Stimulated activated effector memory CD8-positive, alpha-beta T cell treated with anti-CD3 and anti-CD28 coated beads, Interleukin-12 subunit alpha, Interleukin-12 subunit beta, amount 100 ng/mL, for 72 hours (primary cell): ENCODE results near the gene ARSI.

Experiments used
- ATAC-seq: fragments of 150-1000 bp; cut with Tn5 transposase; 2 replicates; pipeline ENCODE4 v1.10.0; 2021
- DNase-seq, 2 donors: peaks; one replicate each; pipeline ENCODE4 v3.0.0; 2021 to 2022; ENCODE audit warnings: low spot score in 2 of 2
- H3K27ac Mint-ChIP-seq: one replicate; pipeline ENCODE4 v1.8.0; 2022; ENCODE audit warnings: mild to moderate bottlenecking, mixed read lengths
- H3K36me3 Mint-ChIP-seq: one replicate; pipeline ENCODE4 v1.8.0; 2022; ENCODE audit warnings: mild to moderate bottlenecking, mixed read lengths
- H3K4me1 Mint-ChIP-seq: one replicate; pipeline ENCODE4 v1.8.0; 2022; ENCODE audit warnings: mixed read lengths
- H3K4me3 Mint-ChIP-seq: one replicate; pipeline ENCODE4 v1.8.0; 2022; ENCODE audit warnings: mild to moderate bottlenecking, mixed read lengths
- H3K9me3 Mint-ChIP-seq: one replicate; pipeline ENCODE4 v1.8.0; 2022; ENCODE audit warnings: mixed read lengths

ARSI gene

GRCh38 chr5:150302301-150303069, at the start of gene ARSI:
Gene ARSI, minus strand, starts transcription at chr5:150302905. Its CDS starts 532 bp downstream, at chr5:150302373.
- no peaks in the 10 kb centered on the region for H3K9me3 Mint-ChIP-seq
- ATAC-seq (no peak), DNase-seq (no peak)
- no peak within 1 kb of the TSS for H3K4me3 Mint-ChIP-seq
- no peaks in the 10 kb centered on the region for H3K36me3 Mint-ChIP-seq
- H3K4me1 Mint-ChIP-seq = no peaks in the 10 kb centered on the region
- no peak within 1 kb of the TSS for H3K27ac Mint-ChIP-seq

GRCh38 chr5:150350524-150351344, 48.0 kb upstream of the ARSI start:
- Mint-ChIP-seq H3K4me3 (no peak overlapping the region), H3K9me3 (no peaks in the 10 kb centered on the region), H3K4me1 (peaks cover 9% of the 10 kb centered on the region), H3K27ac (peak overlapping the region; percentile 77), H3K36me3 (no peaks in the 10 kb centered on the region)
- DNase-seq (peak; percentile 19 to 73), ATAC-seq (peak; percentile 88)

DNA sequence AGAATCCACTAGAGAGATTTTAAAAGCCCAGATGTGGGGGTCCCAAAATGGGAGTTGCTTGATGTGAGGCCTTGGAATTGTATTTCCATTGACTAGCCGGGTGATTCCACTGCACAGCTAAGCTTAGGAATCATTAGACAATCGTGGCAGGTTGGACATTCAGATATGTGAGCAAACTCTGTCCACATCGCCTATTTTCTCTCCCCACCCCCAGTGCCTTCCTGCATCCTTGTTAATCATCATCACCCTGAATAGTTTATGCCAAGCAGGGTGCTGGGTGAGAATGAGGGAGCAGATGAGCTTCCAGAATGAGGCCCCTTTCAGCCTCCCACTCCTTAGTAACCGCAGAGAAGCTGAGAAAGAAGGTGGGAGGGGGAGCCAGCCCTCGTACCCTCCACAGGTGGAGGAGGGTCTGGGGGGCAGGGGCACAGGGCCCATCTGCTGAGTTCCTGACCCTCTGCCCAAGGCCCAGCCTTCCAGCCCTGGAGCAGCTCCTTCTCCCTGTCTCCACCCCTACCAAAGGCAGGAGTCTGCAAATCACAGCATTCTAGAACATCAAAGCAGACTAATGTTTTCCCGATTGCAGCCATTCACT, 47.1 kb upstream of the ARSI start:
- Mint-ChIP-seq H3K36me3 (no peaks in the 10 kb centered on the region), H3K4me1 (peaks cover 9% of the 10 kb centered on the region), H3K9me3 (no peaks in the 10 kb centered on the region), H3K4me3 (no peak overlapping the region), H3K27ac (peak overlapping the region; percentile 77)
- ATAC-seq (no peak), DNase-seq (no peak)

DNA sequence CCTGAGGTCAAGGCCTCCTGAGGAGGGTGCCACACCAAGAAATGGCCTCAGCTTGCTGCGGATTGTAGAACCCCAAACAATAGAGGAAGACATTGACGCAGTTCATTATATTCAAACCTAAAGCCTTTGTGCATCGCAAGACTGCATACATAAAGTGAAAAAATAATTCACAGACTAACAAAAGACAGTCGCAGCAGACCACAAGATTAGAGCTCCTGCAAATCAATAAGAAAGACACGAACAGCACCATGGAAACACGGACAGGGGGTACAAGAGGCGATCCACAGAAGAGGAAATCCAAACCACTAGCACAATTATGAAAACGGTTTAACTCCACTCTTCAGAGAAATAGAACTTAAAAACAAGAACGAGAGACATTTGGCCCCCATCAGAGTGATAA, 44.7 kb upstream of the ARSI start:
- H3K4me3 Mint-ChIP-seq = no peak overlapping the region
- DNase-seq = no peak
- H3K36me3 Mint-ChIP-seq = no peaks in the 10 kb centered on the region
- no peaks in the 10 kb centered on the region for H3K9me3 Mint-ChIP-seq
- H3K27ac Mint-ChIP-seq = no peak overlapping the region
- no peak for ATAC-seq
- H3K4me1 Mint-ChIP-seq = peaks cover 12% of the 10 kb centered on the region

- no peak for ATAC-seq
- H3K36me3 Mint-ChIP-seq = no peaks in the 10 kb centered on the region
Observed at GRCh38 chr5:150347003-150347402, 44.3 kb upstream of the ARSI start.

GRCh38 chr5:150346592-150346991, 43.9 kb upstream of the ARSI start:
- DNase-seq = no peak
- no peak overlapping the region for H3K27ac Mint-ChIP-seq
- no peak overlapping the region for H3K4me3 Mint-ChIP-seq
- H3K36me3 Mint-ChIP-seq = no peaks in the 10 kb centered on the region
- ATAC-seq = no peak
- H3K4me1 Mint-ChIP-seq = peaks cover 17% of the 10 kb centered on the region
- H3K9me3 Mint-ChIP-seq = no peaks in the 10 kb centered on the region

More at GRCh38 chr5:150347003-150347402, 44.3 kb upstream of the ARSI start:
- peaks cover 17% of the 10 kb centered on the region for H3K4me1 Mint-ChIP-seq
- no peak overlapping the region for H3K27ac Mint-ChIP-seq
- H3K4me3 Mint-ChIP-seq = no peak overlapping the region
- no peak for DNase-seq
- no peaks in the 10 kb centered on the region for H3K9me3 Mint-ChIP-seq

DNA sequence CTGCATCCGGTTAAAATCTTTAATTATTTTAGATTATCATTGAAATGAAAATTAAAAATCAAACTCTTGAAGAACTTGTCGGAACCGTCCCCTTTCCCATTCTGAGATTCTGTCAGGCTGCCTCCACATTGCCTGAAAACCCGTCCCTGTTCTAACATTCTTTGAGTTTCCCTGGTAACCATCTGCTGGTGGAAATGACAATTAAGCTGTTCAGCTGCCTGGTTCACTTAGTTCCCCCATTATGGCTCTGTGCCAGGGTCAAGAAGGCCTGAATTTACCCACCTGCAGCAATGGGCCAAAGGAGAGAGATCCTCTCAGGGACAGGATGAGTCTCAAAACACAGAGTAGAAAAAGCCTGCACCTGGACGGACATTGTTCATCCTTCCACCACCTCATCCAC, 43.0 kb upstream of the ARSI start:
- H3K9me3 Mint-ChIP-seq = no peaks in the 10 kb centered on the region
- H3K4me1 Mint-ChIP-seq = peaks cover 17% of the 10 kb centered on the region
- no peaks in the 10 kb centered on the region for H3K36me3 Mint-ChIP-seq
- no peak for DNase-seq
- H3K4me3 Mint-ChIP-seq = no peak overlapping the region
- no peak for ATAC-seq
- H3K27ac Mint-ChIP-seq = no peak overlapping the region

DNA sequence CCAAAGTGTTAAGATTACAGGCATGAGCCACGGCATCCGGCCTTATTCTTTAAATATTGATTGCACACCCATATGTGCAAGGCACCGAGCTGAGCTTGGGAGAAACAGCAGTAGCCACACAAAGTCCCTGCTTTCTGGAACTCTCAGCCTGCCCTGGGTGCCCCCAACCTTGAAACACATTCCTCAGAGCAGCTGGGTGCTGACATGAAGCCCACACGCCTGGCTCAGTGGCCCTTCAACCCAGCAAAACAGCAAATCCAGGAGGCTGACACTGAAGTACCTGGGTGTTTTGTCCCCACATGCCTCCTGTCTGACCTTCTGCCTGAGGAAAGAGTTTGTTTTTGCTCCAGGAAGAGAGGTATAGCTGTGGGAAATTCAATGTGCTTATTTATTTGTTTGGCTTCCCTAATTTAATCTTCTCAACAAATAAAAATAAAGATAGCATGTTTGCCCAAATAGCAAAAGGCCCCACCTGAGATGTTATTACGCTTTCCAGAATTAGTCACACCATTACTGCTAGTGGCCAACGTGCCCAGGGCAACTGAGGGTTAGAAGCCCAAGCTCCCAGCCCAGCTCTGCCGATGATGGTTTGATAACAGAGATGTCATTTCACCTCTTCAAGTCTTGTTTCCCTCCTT, 41.4 kb upstream of the ARSI start:
- Mint-ChIP-seq H3K9me3 (no peaks in the 10 kb centered on the region), H3K36me3 (no peaks in the 10 kb centered on the region), H3K4me1 (peaks cover 14% of the 10 kb centered on the region), H3K27ac (no peak overlapping the region), H3K4me3 (no peak overlapping the region)
- DNase-seq (no peak), ATAC-seq (no peak)

DNA sequence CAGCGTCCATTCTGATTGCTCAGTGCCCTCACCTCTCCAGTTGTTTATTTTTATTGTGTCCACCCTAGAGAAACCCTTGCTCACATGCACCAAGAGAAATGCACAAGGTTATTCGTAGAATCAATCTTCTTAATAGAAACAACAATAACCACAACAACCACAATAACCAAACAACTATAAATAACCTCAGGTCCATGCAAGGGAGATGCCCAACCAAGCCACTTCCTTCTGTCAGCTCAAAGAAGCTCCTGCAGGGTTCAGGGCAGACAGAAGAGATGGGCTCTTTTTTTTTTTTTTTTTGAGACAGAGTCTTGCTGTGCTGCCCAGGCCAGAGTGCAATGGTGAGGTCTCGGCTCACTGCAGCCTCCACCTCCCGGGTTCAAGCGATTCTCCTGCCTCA, 39.9 kb upstream of the ARSI start:
- ATAC-seq = no peak
- Mint-ChIP-seq H3K27ac (no peak overlapping the region), H3K4me1 (peaks cover 14% of the 10 kb centered on the region), H3K36me3 (no peaks in the 10 kb centered on the region), H3K4me3 (no peak overlapping the region), H3K9me3 (no peaks in the 10 kb centered on the region)
- DNase-seq = no peak

DNA sequence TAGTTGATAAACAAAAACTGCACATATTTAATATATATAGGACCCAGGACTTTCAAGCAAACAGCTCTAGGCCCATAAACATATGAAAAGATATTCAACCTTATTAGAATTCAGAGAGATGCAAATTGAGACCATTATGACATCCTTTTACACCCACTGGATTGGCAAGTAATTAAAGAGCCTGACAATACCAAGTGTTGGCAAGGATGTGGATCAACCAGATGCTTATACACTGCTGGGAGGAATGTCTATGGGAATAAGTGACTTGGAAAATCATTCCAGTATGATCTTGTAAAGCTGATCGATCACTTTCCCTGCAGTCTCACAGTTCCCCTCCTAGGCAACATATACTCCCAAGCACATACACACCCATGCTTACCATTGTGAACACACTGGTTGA, 39.3 kb upstream of the ARSI start:
- Mint-ChIP-seq H3K4me1 (peaks cover 14% of the 10 kb centered on the region), H3K9me3 (no peaks in the 10 kb centered on the region), H3K27ac (no peak overlapping the region)

DNA sequence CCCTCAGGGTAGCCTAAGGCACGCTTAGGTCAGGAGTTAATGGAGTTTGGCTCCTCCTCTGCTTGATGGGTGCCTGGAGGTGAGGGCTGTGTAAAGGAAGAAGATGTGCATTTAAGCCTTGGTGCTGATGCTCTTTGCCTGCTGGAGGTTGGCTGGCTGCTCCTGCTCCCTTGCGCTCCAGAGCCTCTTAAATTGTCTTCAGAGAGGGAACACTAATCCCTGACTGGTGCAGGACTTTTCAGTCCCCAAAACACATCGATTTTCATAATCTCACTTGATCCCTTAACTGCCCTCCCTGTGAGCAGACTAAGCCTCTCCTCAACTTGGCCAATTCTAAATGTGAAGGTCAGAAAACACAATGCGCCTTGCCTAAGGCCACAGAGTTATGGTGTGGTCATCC, 38.6 kb upstream of the ARSI start:
- Mint-ChIP-seq H3K27ac (no peak overlapping the region), H3K4me3 (no peak overlapping the region), H3K9me3 (no peaks in the 10 kb centered on the region), H3K36me3 (no peaks in the 10 kb centered on the region), H3K4me1 (peaks cover 14% of the 10 kb centered on the region)
- ATAC-seq = no peak
- DNase-seq = no peak

More for the DNA sequence above, 39.3 kb upstream of the ARSI start:
- DNase-seq = no peak
- no peak overlapping the region for H3K4me3 Mint-ChIP-seq
- ATAC-seq = no peak
- H3K36me3 Mint-ChIP-seq = no peaks in the 10 kb centered on the region

- Mint-ChIP-seq H3K27ac (no peak overlapping the region), H3K9me3 (no peaks in the 10 kb centered on the region), H3K36me3 (no peaks in the 10 kb centered on the region), H3K4me1 (peaks cover 14% of the 10 kb centered on the region), H3K4me3 (no peak overlapping the region)
- DNase-seq (no peak), ATAC-seq (peak; percentile 67)
Observed at GRCh38 chr5:150340614-150341255, 38.0 kb upstream of the ARSI start.

DNA sequence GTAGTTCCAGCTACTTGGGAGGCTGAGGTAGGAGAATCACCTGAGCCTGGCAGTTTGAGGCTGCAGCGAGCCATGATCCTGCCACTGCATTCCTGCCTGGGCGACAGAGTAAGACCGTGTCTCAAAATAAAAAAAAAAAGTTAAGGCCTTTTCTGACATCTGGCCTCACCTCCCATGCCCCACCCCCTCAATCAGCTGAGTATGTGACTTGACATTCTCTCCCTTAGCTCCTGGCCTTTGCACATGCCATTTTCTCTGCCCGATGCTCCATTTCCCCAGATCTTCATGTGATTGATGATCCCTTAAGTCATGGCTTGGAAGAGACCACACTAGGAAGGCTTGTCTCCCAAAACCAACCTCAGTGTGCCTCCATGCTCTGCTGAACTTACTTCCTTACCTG, 37.1 kb upstream of the ARSI start:
- no peak for DNase-seq
- H3K4me3 Mint-ChIP-seq = no peak overlapping the region
- no peak for ATAC-seq

DNA sequence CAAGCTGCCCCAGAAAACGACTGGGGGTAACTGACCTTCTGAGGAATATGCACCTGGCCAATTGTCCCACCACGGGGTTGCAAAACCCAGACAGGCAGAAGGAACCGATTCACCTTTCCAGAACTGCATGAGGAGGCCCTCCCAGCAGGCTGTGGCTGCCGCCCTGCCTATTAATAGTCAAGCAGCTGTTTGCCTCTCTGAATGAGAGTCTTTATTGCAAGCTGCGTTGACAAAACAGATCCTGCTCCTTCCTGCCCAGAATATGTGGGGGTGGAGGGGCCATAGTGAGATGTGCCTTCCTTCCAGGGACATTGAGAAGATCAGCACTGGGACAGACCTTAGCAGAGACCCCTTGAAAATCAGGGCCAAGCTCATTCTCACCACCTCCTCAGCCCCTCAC, 36.5 kb upstream of the ARSI start:
- Mint-ChIP-seq H3K9me3 (no peaks in the 10 kb centered on the region), H3K4me1 (peaks cover 14% of the 10 kb centered on the region), H3K27ac (peak overlapping the region; percentile 23), H3K4me3 (no peak overlapping the region), H3K36me3 (no peaks in the 10 kb centered on the region)
- ATAC-seq (no peak), DNase-seq (no peak)

More for the DNA sequence above, 37.1 kb upstream of the ARSI start:
- H3K4me1 Mint-ChIP-seq = peaks cover 14% of the 10 kb centered on the region
- H3K27ac Mint-ChIP-seq = no peak overlapping the region
- H3K9me3 Mint-ChIP-seq = no peaks in the 10 kb centered on the region
- H3K36me3 Mint-ChIP-seq = no peaks in the 10 kb centered on the region

- Mint-ChIP-seq H3K9me3 (no peaks in the 10 kb centered on the region), H3K36me3 (no peaks in the 10 kb centered on the region), H3K4me3 (no peak overlapping the region), H3K4me1 (peaks cover 14% of the 10 kb centered on the region), H3K27ac (peak overlapping the region; percentile 23)
- no peak for ATAC-seq
- no peak for DNase-seq
Observed at GRCh38 chr5:150338546-150338945, 35.8 kb upstream of the ARSI start.
